ENCODE measurements around the gene NRCAM. TPM values are rescaled to one million over a fixed set of nuclear protein-coding genes. Genes with fewer than 3 reads are reported as not detected.

The NRCAM gene
- total RNA-seq, 6 experiments from 2014 or later, result 0.27 to 0.51 (median 0.40) TPM

GRCh38 chr7:108367314-108367713 lies 88.9 kb downstream of the NRCAM start:
- H3K27me3 Mint-ChIP-seq (ENCODE audit: insufficient read depth), result peaks cover 8% of the 10 kb centered on the region; the same call in 1 of the 2 replicates
- DNase-seq, result no peak
- TF ChIP-seq CTCF (IDR thresholded peaks at IDR 0.05), result no peak
- no peaks in the 10 kb centered on the region for H3K4me1 Mint-ChIP-seq (ENCODE audit: low read depth)
- H3K4me3 Mint-ChIP-seq, result no peak overlapping the region
- H3K9me3 Mint-ChIP-seq, result no peaks in the 10 kb centered on the region
- H3K36me3 Mint-ChIP-seq (ENCODE audit: low read depth), result no peaks in the 10 kb centered on the region
- no peak overlapping the region for H3K27ac Mint-ChIP-seq

- no peak overlapping the region for H3K4me3 Mint-ChIP-seq
Measured at GRCh38 chr7:108363659-108364058, 92.6 kb downstream of the NRCAM start.

DNA sequence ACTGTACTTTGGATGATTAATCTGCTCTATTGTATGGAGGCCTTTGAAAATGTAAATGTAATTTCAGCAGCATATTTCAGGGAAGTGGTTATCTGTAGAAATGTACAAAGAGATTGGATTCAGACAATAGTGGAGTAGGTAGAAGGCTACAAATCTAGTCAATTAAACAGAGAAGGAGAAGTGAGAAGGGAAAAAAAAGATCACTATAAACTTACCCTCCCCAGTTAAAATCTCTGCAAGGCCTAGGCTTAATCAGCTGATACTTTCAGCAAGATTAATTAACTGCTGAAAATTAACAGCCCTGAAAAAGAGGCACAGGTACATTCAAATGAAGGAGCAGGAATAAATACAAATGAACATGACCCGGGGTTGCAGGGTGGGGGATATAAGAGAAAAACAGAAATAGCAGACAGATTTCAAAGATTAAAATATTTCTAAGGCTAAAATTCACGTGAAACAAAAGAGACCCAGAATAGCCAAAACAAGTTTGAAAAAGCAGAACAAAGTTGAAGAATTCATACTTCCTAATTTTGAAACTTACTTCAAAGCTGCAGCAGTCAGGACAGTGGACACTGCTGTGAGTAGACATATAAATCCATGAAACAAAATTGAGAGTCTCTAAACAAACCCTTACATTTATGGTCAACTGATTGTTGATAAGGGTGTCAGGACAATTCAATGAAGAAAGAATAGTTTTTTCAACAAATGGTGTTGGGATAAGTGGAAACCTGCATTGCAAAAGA lies 96.0 kb downstream of the NRCAM start:
- no peak overlapping the region for H3K27ac Mint-ChIP-seq
- peaks cover 11% of the 10 kb centered on the region for H3K4me1 Mint-ChIP-seq (ENCODE audit: low read depth)
- H3K36me3 Mint-ChIP-seq (ENCODE audit: low read depth), result no peaks in the 10 kb centered on the region
- no peak for DNase-seq
- H3K27me3 Mint-ChIP-seq (ENCODE audit: insufficient read depth), result no peaks in the 10 kb centered on the region
- H3K4me3 Mint-ChIP-seq, result no peak overlapping the region
- H3K9me3 Mint-ChIP-seq, result no peaks in the 10 kb centered on the region
- no peak for TF ChIP-seq CTCF (IDR thresholded peaks at IDR 0.05)

More at GRCh38 chr7:108363659-108364058, 92.6 kb downstream of the NRCAM start:
- no peaks in the 10 kb centered on the region for H3K9me3 Mint-ChIP-seq
- TF ChIP-seq CTCF (IDR thresholded peaks at IDR 0.05), result no peak
- peaks cover 8% of the 10 kb centered on the region; the same call in 1 of the 2 replicates for H3K27me3 Mint-ChIP-seq (ENCODE audit: insufficient read depth)
- H3K27ac Mint-ChIP-seq, result no peak overlapping the region
- DNase-seq, result no peak
- H3K36me3 Mint-ChIP-seq (ENCODE audit: low read depth), result no peaks in the 10 kb centered on the region
- H3K4me1 Mint-ChIP-seq (ENCODE audit: low read depth), result peaks cover 7% of the 10 kb centered on the region

DNA sequence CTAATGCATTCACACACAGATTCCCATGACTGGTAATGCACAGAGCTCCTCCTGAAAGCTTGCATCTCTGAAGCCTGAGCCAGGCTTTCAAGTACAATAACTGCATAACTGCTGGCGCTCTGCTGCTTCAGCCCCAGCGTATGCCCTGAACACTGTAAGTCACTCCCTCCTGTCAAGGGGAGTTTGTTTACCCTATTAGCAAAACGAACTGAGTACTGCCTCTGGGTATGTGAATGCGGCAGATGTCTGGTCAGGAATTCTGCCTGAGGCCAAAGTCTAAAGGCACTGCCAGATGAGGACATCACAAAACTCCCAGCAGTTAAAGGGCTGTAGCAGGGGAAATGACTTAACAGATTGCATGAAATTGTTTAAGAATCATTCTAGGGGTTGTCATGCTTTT lies 97.7 kb downstream of the NRCAM start:
- H3K27ac Mint-ChIP-seq, result no peak overlapping the region
- H3K4me1 Mint-ChIP-seq (ENCODE audit: low read depth), result peaks cover 11% of the 10 kb centered on the region
- H3K9me3 Mint-ChIP-seq, result no peaks in the 10 kb centered on the region
- H3K4me3 Mint-ChIP-seq, result no peak overlapping the region
- no peak for TF ChIP-seq CTCF (IDR thresholded peaks at IDR 0.05)
- DNase-seq, result peak; percentile 93
- H3K27me3 Mint-ChIP-seq (ENCODE audit: insufficient read depth), result no peaks in the 10 kb centered on the region
- no peaks in the 10 kb centered on the region for H3K36me3 Mint-ChIP-seq (ENCODE audit: low read depth)

GRCh38 chr7:108351729-108352131 lies 104.5 kb downstream of the NRCAM start:
- no peak for TF ChIP-seq CTCF (IDR thresholded peaks at IDR 0.05)
- Mint-ChIP-seq H3K4me1 (ENCODE audit: low read depth) (no peaks in the 10 kb centered on the region), H3K36me3 (ENCODE audit: low read depth) (no peaks in the 10 kb centered on the region), H3K27ac (no peak overlapping the region), H3K27me3 (ENCODE audit: insufficient read depth) (peaks cover 2% of the 10 kb centered on the region; the same call in 1 of the 2 replicates), H3K4me3 (no peak overlapping the region), H3K9me3 (no peaks in the 10 kb centered on the region)
- DNase-seq, result no peak
